Activated CD8-positive, alpha-beta T cell treated with anti-CD3 and anti-CD28 coated beads for 36 hours (primary cell): Measurements from ENCODE around the gene CDK1. TPM values are rescaled to one million over a fixed set of nuclear protein-coding genes. Genes with fewer than 3 reads are reported as not detected.
A peak's percentile ranks its signal among the peaks of the same experiment; 100 is the strongest.

Source experiments
- ATAC-seq: fragments of 200-7000 bp; cut with Tn5 transposase; one replicate; pipeline ENCODE4 v1.10.0; 2021; ENCODE audit warnings: mild to moderate bottlenecking, moderate library complexity
- CTCF ChIA-PET: fragments of 350-600 bp; sonication (Branson Sonifier 250); formaldehyde crosslinking; loops from one replicate; lab custom pipeline; 2021; ENCODE audit warnings: antibody characterized with exemption; lab: Charles Lee
- POLR2A ChIA-PET: fragments of 350-600 bp; sonication (Branson Sonifier 250); formaldehyde crosslinking; loops from one replicate; lab custom pipeline; 2021; ENCODE audit warnings: antibody characterized with exemption; lab: Charles Lee
- DNase-seq: peaks from one replicate; pipeline ENCODE4 v3.0.0-alpha.2; 2020
- H3K27ac Mint-ChIP-seq: one replicate; pipeline ENCODE4 v1.8.0; 2021; ENCODE audit warnings: mild to moderate bottlenecking, mixed read lengths
- H3K27me3 Mint-ChIP-seq: one replicate; pipeline ENCODE4 v1.8.0; 2021; ENCODE audit warnings: mixed read lengths
- H3K36me3 Mint-ChIP-seq: one replicate; pipeline ENCODE4 v1.8.0; 2021; ENCODE audit warnings: low read depth, mixed read lengths
- H3K4me1 Mint-ChIP-seq: one replicate; pipeline ENCODE4 v1.8.0; 2021; ENCODE audit warnings: low read depth, mixed read lengths
- H3K4me3 Mint-ChIP-seq: one replicate; pipeline ENCODE4 v1.8.0; 2021; ENCODE audit warnings: mild to moderate bottlenecking, moderate library complexity, mixed read lengths
- H3K9me3 Mint-ChIP-seq: one replicate; pipeline ENCODE4 v1.8.0; 2021; ENCODE audit warnings: mixed read lengths
- CTCF ChIP-seq: fragments of 200-600 bp; IDR thresholded peaks from one replicate; pipeline ENCODE4 v1.8.0; 2022; ENCODE audit warnings: antibody characterized with exemption, mild to moderate bottlenecking
- intact Hi-C: fragments of 100-400 bp; cut with micrococcal nuclease; formaldehyde crosslinking; loops from one replicate; pipeline ENCODE4 v1.10.0; 2022
- total RNA-seq, 2 experiments: library from RNA; stranded (reverse); gene quantifications; one replicate each; pipeline ENCODE4 v1.2.3, GENCODE V29; 2021

CDK1 gene
- total RNA-seq, 2 experiments from 2014 or later, result 108 to 112 TPM

- intact Hi-C loops, result no loop called here
- no peak overlapping the region for H3K27ac Mint-ChIP-seq
Measured at GRCh38 chr10:60810437-60811182, 32.3 kb downstream of the CDK1 start.

GRCh38 chr10:60816628-60817397 is 38.5 kb downstream of the CDK1 start:
- Mint-ChIP-seq H3K4me1 (no peaks in the 10 kb centered on the region), H3K9me3 (no peaks in the 10 kb centered on the region), H3K27ac (no peak overlapping the region), H3K27me3 (no peaks in the 10 kb centered on the region), H3K36me3 (no peaks in the 10 kb centered on the region), H3K4me3 (no peak overlapping the region)
- peak; percentile 85 for ATAC-seq
- ChIA-PET CTCF (interaction anchor here (0.6 to 1.7 kb wide), 11 partner anchors 8 to 916 kb away, joined by 3 to 4 read pairs (median 4); no protein-coding TSS in a partner anchor), POLR2A (no interaction called here)
- peak; percentile 88 for TF ChIP-seq CTCF
- intact Hi-C loops, result loop anchor here (2.0 to 5.0 kb wide), 2 partner anchors 148 to 465 kb away; no protein-coding TSS in a partner anchor
- peak; percentile 33 for DNase-seq

More at GRCh38 chr10:60810437-60811182, 32.3 kb downstream of the CDK1 start:
- Mint-ChIP-seq H3K36me3 (no peaks in the 10 kb centered on the region), H3K9me3 (no peaks in the 10 kb centered on the region), H3K4me3 (no peak overlapping the region), H3K27me3 (no peaks in the 10 kb centered on the region), H3K4me1 (no peaks in the 10 kb centered on the region)
- DNase-seq (no peak), ATAC-seq (no peak)
- ChIA-PET CTCF (no interaction called here), POLR2A (no interaction called here)
- no peak for TF ChIP-seq CTCF

- ATAC-seq (no peak), DNase-seq (no peak)
- no peak overlapping the region for H3K27ac Mint-ChIP-seq
- no peaks in the 10 kb centered on the region for H3K9me3 Mint-ChIP-seq
- TF ChIP-seq CTCF, result no peak
- H3K36me3 Mint-ChIP-seq, result no peaks in the 10 kb centered on the region
- intact Hi-C loops, result loop anchor here (2.0 to 5.0 kb wide), 2 partner anchors 147 to 465 kb away; no protein-coding TSS in a partner anchor
- no peak overlapping the region for H3K4me3 Mint-ChIP-seq
- POLR2A ChIA-PET, result no interaction called here
- H3K4me1 Mint-ChIP-seq, result no peaks in the 10 kb centered on the region
- no peaks in the 10 kb centered on the region for H3K27me3 Mint-ChIP-seq
- CTCF ChIA-PET, result interaction anchor here (0.6 to 1.7 kb wide), 9 partner anchors 8 to 916 kb away, joined by 3 to 4 read pairs (median 4); no protein-coding TSS in a partner anchor
Measured at GRCh38 chr10:60817398-60817805, 39.1 kb downstream of the CDK1 start.

- no peaks in the 10 kb centered on the region for H3K4me1 Mint-ChIP-seq
- H3K4me3 Mint-ChIP-seq, result no peak overlapping the region
- no peak overlapping the region for H3K27ac Mint-ChIP-seq
- H3K27me3 Mint-ChIP-seq, result no peaks in the 10 kb centered on the region
- intact Hi-C loops, result loop anchor here (5.0 kb wide), 1 partner anchor 464 kb away; no protein-coding TSS in a partner anchor
- DNase-seq (no peak), ATAC-seq (no peak)
- TF ChIP-seq CTCF, result no peak
- H3K9me3 Mint-ChIP-seq, result no peaks in the 10 kb centered on the region
- ChIA-PET POLR2A (no interaction called here), CTCF (interaction anchor here (1.0 to 2.1 kb wide), 3 partner anchors 23 to 322 kb away, joined by 3 to 9 read pairs (median 3); no protein-coding TSS in a partner anchor)
- H3K36me3 Mint-ChIP-seq, result no peaks in the 10 kb centered on the region
Measured at GRCh38 chr10:60818134-60818770, 40.0 kb downstream of the CDK1 start.
